Erythroblast (primary cell): ENCODE data around the gene FGF12.

Experiments used
- GATA1 ChIP-seq: IDR thresholded peaks from 2 replicates; pipeline ENCODE4 v1.6.1; 2011; ENCODE audit warnings: low read depth, mild to moderate bottlenecking, control low read depth, low read length, moderate library complexity
- POLR2A ChIP-seq: IDR thresholded peaks from 2 replicates; pipeline ENCODE4 v1.6.1; 2011; ENCODE audit warnings: mild to moderate bottlenecking, low read length

GRCh38 chr3:192373586-192373985, 353.8 kb downstream of the FGF12 start:
- TF ChIP-seq POLR2A (no peak), GATA1 (no peak)
